ENCODE data around the gene RBM8A. TPM values are rescaled to one million over a fixed set of nuclear protein-coding genes. Genes with fewer than 3 reads are reported as not detected.

Gene RBM8A
- polyA plus RNA-seq, 2 of the 4 experiments (the other 2 are of a cell fraction), result 240 to 281 TPM

GRCh38 chr1:145953861-145954260, 26.6 kb upstream of the RBM8A start:
- WGBS (ENCODE audit: missing lambda C conversion rate), result 84% methylated on average over 6 of the region's 6 CpGs
- Histone ChIP-seq H3K4me2 (no peak overlapping the region), H3K4me1 (peaks cover 21% of the 10 kb centered on the region), H3K4me3 (no peak overlapping the region), H3K9me3 (no peaks in the 10 kb centered on the region), H3K27ac (no peak overlapping the region)
- ATAC-seq (no peak), DNase-seq (ENCODE audit: low read depth in 1 of 2, low spot score in 1 of 2) (no peak), FAIRE-seq (no peak)
- TF ChIP-seq NFE2L2 (conservative IDR thresholded peaks at IDR 0.05; ENCODE audit: low read length) (no peak), PHF8 (IDR thresholded peaks at IDR 0.05; ENCODE audit: borderline replicate concordance, low read depth) (no peak), CHD4 (IDR thresholded peaks at IDR 0.05; ENCODE audit: borderline replicate concordance) (no peak), JUNB (IDR thresholded peaks at IDR 0.05) (no peak), HOXB13 (CRISPR knock-in tag; IDR thresholded peaks at IDR 0.05; ENCODE audit: low read depth) (no peak), ZFP36 (IDR thresholded peaks at IDR 0.05; ENCODE audit: borderline replicate concordance, partially characterized antibody) (no peak), EHF (CRISPR knock-in tag; IDR thresholded peaks at IDR 0.05) (no peak), BHLHE40 (IDR thresholded peaks at IDR 0.05; ENCODE audit: low read depth, low read length) (no peak), GATA3 (IDR thresholded peaks at IDR 0.05; ENCODE audit: borderline replicate concordance) (no peak), SREBF2 (IDR thresholded peaks at IDR 0.05) (no peak), POLR2AphosphoS2 (conservative IDR thresholded peaks at IDR 0.05; ENCODE audit: low read length) (no peak)
- TF ChIP-seq, protein P1, sequence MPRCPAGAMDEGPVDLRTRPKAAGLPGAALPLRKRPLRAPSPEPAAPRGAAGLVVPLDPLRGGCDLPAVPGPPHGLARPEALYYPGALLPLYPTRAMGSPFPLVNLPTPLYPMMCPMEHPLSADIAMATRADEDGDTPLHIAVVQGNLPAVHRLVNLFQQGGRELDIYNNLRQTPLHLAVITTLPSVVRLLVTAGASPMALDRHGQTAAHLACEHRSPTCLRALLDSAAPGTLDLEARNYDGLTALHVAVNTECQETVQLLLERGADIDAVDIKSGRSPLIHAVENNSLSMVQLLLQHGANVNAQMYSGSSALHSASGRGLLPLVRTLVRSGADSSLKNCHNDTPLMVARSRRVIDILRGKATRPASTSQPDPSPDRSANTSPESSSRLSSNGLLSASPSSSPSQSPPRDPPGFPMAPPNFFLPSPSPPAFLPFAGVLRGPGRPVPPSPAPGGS (IDR thresholded peaks at IDR 0.05), result no peak
- ChIA-PET CTCF (interaction anchor here (0.5 to 2.9 kb wide), 8 partner anchors 9 to 108 kb away, joined by 3 to 11 read pairs (median 4); partner anchors contain the start of genes NUDT17 and PIAS3), POLR2A (interaction anchor here (1.4 kb wide), 1 partner anchor 26 kb away, joined by 10 read pairs; the partner anchor contains the start of gene RBM8A)

DNA sequence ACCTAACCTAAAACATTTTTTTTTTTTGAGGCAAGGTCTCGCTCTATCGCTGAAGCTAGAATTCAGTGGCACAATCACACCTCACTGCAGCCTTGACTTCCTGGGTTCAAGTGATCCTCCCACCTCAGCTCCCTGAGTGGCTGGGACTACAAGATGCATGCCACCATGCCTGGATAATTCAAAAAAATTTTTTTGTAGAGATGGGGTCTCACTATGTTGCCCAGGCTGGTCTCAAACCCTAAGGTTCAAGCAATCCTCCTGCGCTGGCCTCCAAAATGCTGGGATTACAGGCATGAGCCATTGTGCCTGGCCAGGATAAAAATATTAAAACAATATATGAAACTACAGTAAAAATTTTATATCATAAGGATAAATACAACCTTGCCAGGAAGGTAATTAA, 25.6 kb upstream of the RBM8A start:
- ChIA-PET POLR2A (no interaction called here), CTCF (interaction anchor here (1.9 to 2.7 kb wide), 2 partner anchors 61 to 108 kb away, joined by 5 to 10 read pairs; partner anchors contain the start of gene NUDT17)
- Histone ChIP-seq H3K4me1 (peaks cover 15% of the 10 kb centered on the region), H3K4me2 (no peak overlapping the region), H3K9me3 (no peaks in the 10 kb centered on the region), H3K4me3 (no peak overlapping the region), H3K27ac (no peak overlapping the region)
- no peak for DNase-seq (ENCODE audit: low read depth in 1 of 2, low spot score in 1 of 2)
- ATAC-seq, result no peak
- no peak for FAIRE-seq
- TF ChIP-seq RARB (CRISPR knock-in tag; IDR thresholded peaks at IDR 0.05), result no peak
- no peak for TF ChIP-seq JUNB (IDR thresholded peaks at IDR 0.05)
- TF ChIP-seq HOXA7 (CRISPR knock-in tag; IDR thresholded peaks at IDR 0.05), result no peak
- 97% methylated on average over 3 of the region's 3 CpGs for WGBS (ENCODE audit: missing lambda C conversion rate)

- no peak for FAIRE-seq
- Histone ChIP-seq H3K4me1 (peaks cover 11% of the 10 kb centered on the region), H3K4me3 (no peak overlapping the region), H3K9me3 (no peaks in the 10 kb centered on the region), H3K27ac (no peak overlapping the region), H3K4me2 (no peak overlapping the region)
- ATAC-seq, result no peak
- TF ChIP-seq EP300 (IDR thresholded peaks at IDR 0.05) (no peak), CBX2 (IDR thresholded peaks at IDR 0.05; ENCODE audit: borderline replicate concordance, low read depth) (no peak), ATOH8 (CRISPR knock-in tag; IDR thresholded peaks at IDR 0.05; ENCODE audit: low read depth) (no peak), CBX8 (IDR thresholded peaks at IDR 0.05) (no peak), ZFP36 (IDR thresholded peaks at IDR 0.05; ENCODE audit: borderline replicate concordance, partially characterized antibody) (no peak), HOXB5 (CRISPR knock-in tag; IDR thresholded peaks at IDR 0.05) (no peak), RFX5 (IDR thresholded peaks at IDR 0.05) (no peak), HOXA7 (CRISPR knock-in tag; IDR thresholded peaks at IDR 0.05) (no peak)
- TF ChIP-seq, protein P1 (IDR thresholded peaks at IDR 0.05), result no peak
- CTCF ChIA-PET, result interaction anchor here (1.9 to 2.7 kb wide), 2 partner anchors 59 to 106 kb away, joined by 5 to 10 read pairs; partner anchors contain the start of gene NUDT17
- WGBS (ENCODE audit: missing lambda C conversion rate), result 90% methylated on average over 1 of the region's 1 CpG
- POLR2A ChIA-PET, result interaction anchor here (0.8 kb wide), 1 partner anchor 24 kb away, joined by 3 read pairs; the partner anchor contains the start of gene RBM8A
- DNase-seq (ENCODE audit: low read depth in 1 of 2, low spot score in 1 of 2), result no peak
Measured at GRCh38 chr1:145951526-145951925, 24.2 kb upstream of the RBM8A start.

Data from A549 (cell line).